HCT116 (cell line): ENCODE data around the gene GDPD5. TPM values are rescaled to one million over a fixed set of nuclear protein-coding genes. Genes with fewer than 3 reads are reported as not detected.

ENCODE experiments used
- ATAC-seq: fragments of 200-7000 bp; cut with Tn5 transposase; 2 replicates; pipeline ENCODE4 v1.9.1; 2020; ENCODE audit warnings: mild to moderate bottlenecking, moderate library complexity
- BruUV-seq: library from RNA; stranded (reverse); fragments of 400-500 nt; replicated peaks from 2 replicates; lab custom pipeline; 2021; lab: Mats Ljungman, UMichigan
- CTCF ChIA-PET: fragments of 300-600 bp; sonication (Branson Sonifier 250); formaldehyde crosslinking; loops from one replicate; lab custom pipeline; 2021; ENCODE audit warnings: antibody characterized with exemption; lab: Charles Lee
- POLR2A ChIA-PET: fragments of 300-600, 350-600 bp; sonication (Branson Sonifier 250); formaldehyde crosslinking; loops from one replicate; lab custom pipeline; 2021; ENCODE audit warnings: antibody characterized with exemption; lab: Charles Lee
- RAD21 ChIA-PET, 2 experiments: fragments of 300-600 bp; sonication (Branson Sonifier 250); formaldehyde crosslinking; loops; one replicate each; lab custom pipeline; 2023; ENCODE audit warnings: low total read pairs in 2 of 2; ENCODE audit not compliant: uncharacterized antibody in 2 of 2, unreplicated experiment in 2 of 2, low non-redundant PET in 1 of 2; lab: Charles Lee
- DNase-seq: peaks from one replicate; pipeline ENCODE4 v3.0.0-alpha.2; 2010; ENCODE audit warnings: low read depth, low spot score
- H2AFZ ChIP-seq: fragments of 200-600 bp; shearing (Covaris generic), sonication (generic); 2 replicates; pipeline ENCODE4 v1.6.1; 2017; ENCODE audit warnings: low read depth, mixed run types, mixed read lengths, antibody characterized with exemption, low read length; ENCODE audit not compliant: poor library complexity, severe bottlenecking
- H3K27ac ChIP-seq: 2 replicates; pipeline ENCODE4 v1.5.1; 2012; ENCODE audit warnings: low read depth, low read length
- H3K27me3 ChIP-seq: fragments of 200-600 bp; sonication (generic); 2 replicates; pipeline ENCODE4 v1.6.1; 2016; ENCODE audit warnings: mixed run types, low read length, mixed read lengths; ENCODE audit not compliant: insufficient read depth
- H3K36me3 ChIP-seq, 2 experiments: fragments of 200-500 bp in 1 of 2; fragments of 200-600 bp in 1 of 2; sonication (Bioruptor generic) in 1 of 2; sonication (generic) in 1 of 2; 2 replicates each; pipeline versions ENCODE4 v1.5.1 to v1.6.1; 2014 to 2016; ENCODE audit warnings: low read length in 2 of 2, inconsistent platforms in 1 of 2, mixed read lengths in 1 of 2, mixed run types in 1 of 2; ENCODE audit not compliant: insufficient read depth in 2 of 2, control insufficient read depth in 1 of 2
- H3K4me1 ChIP-seq, 2 experiments: fragments of 200-600 bp in 1 of 2; sonication (generic) in 1 of 2; 2 replicates each; pipeline versions ENCODE4 v1.5.1 to v1.6.1; 2012 to 2017; ENCODE audit warnings: low read length in 2 of 2, inconsistent platforms in 1 of 2, mild to moderate bottlenecking in 1 of 2, mixed read lengths in 1 of 2, mixed run types in 1 of 2, moderate library complexity in 1 of 2; ENCODE audit not compliant: insufficient read depth in 2 of 2, control insufficient read depth in 1 of 2
- H3K4me2 ChIP-seq: fragments of 200-600 bp; sonication (generic); 2 replicates; pipeline ENCODE4 v1.6.1; 2017; ENCODE audit warnings: mixed run types, low read length, mixed read lengths
- H3K4me3 ChIP-seq, 2 experiments: fragments of 200-600 bp in 1 of 2; sonication (generic) in 1 of 2; replicated peaks in 1 of 2; 2 replicates each; pipeline ENCODE4 v1.5.1; 2011 to 2016; ENCODE audit warnings: low read length in 2 of 2, control low read depth in 1 of 2, low read depth in 1 of 2, mild to moderate bottlenecking in 1 of 2, mixed read lengths in 1 of 2, mixed run types in 1 of 2
- H3K79me2 ChIP-seq: fragments of 200-600 bp; sonication (generic); 2 replicates; pipeline ENCODE4 v1.6.1; 2017; ENCODE audit warnings: mild to moderate bottlenecking, mixed run types, low read length, moderate library complexity, mixed read lengths; ENCODE audit not compliant: insufficient read depth
- H3K9ac ChIP-seq: fragments of 200-600 bp; sonication (generic); 2 replicates; pipeline ENCODE4 v1.6.1; 2016; ENCODE audit warnings: low read length, mixed read lengths
- H3K9me2 ChIP-seq: fragments of 200-600 bp; sonication (generic), shearing (Covaris generic); 2 replicates; pipeline ENCODE4 v1.6.1; 2017; ENCODE audit warnings: mixed run types, mild to moderate bottlenecking, moderate library complexity; ENCODE audit not compliant: insufficient read depth
- H3K9me3 ChIP-seq, 2 experiments: fragments of 200-500 bp in 1 of 2; fragments of 200-600 bp in 1 of 2; sonication (Bioruptor generic) in 1 of 2; sonication (generic) in 1 of 2; 2 replicates each; pipeline ENCODE4 v1.6.1; 2014 to 2017; ENCODE audit warnings: low read length in 2 of 2, mixed read lengths in 2 of 2, inconsistent platforms in 1 of 2, low read depth in 1 of 2, mild to moderate bottlenecking in 1 of 2, mixed run types in 1 of 2, moderate library complexity in 1 of 2; ENCODE audit not compliant: control insufficient read depth in 1 of 2, insufficient read depth in 1 of 2
- H4K20me1 ChIP-seq: fragments of 200-600 bp; sonication (generic), shearing (Covaris generic); 2 replicates; pipeline ENCODE4 v1.6.1; 2017; ENCODE audit warnings: mixed run types, mild to moderate bottlenecking, moderate library complexity; ENCODE audit not compliant: insufficient read depth
- ATF3 ChIP-seq: IDR thresholded peaks from 2 replicates; pipeline ENCODE4 v1.6.1; 2012
- CBX3 ChIP-seq: IDR thresholded peaks from 2 replicates; pipeline ENCODE4 v1.6.1; 2012; ENCODE audit warnings: low read depth
- CEBPB ChIP-seq: IDR thresholded peaks from 2 replicates; pipeline ENCODE4 v1.6.1; 2012; ENCODE audit warnings: low read depth
- CTCF ChIP-seq, 3 experiments: fragments of 200-600 bp in 1 of 3; sonication (generic) in 1 of 3; IDR thresholded peaks in 2 of 3; conservative IDR thresholded peaks in 1 of 3; 2 replicates each; pipeline ENCODE4 v1.5.1; 2012 to 2017; ENCODE audit warnings: low read depth in 2 of 3, low read length in 2 of 3, antibody characterized with exemption in 1 of 3, borderline replicate concordance in 1 of 3, control low read depth in 1 of 3, mild to moderate bottlenecking in 1 of 3, mixed read lengths in 1 of 3, mixed run types in 1 of 3, moderate library complexity in 1 of 3; ENCODE audit not compliant: insufficient read depth in 1 of 3
- EZH2 ChIP-seq: fragments of 200-600 bp; sonication (generic); IDR thresholded peaks from 2 replicates; pipeline ENCODE4 v1.6.1; 2017; ENCODE audit warnings: antibody characterized with exemption, mixed run types
- EZH2phosphoT487 ChIP-seq: fragments of 200-600 bp; IDR thresholded peaks from 2 replicates; pipeline ENCODE4 v1.6.1; 2018; ENCODE audit warnings: antibody characterized with exemption, borderline replicate concordance
- FOSL1 ChIP-seq: IDR thresholded peaks from 2 replicates; pipeline ENCODE4 v1.6.1; 2012; ENCODE audit warnings: low read depth
- JUND ChIP-seq: IDR thresholded peaks from 2 replicates; pipeline ENCODE4 v1.6.1; 2012
- POLR2AphosphoS5 ChIP-seq: IDR thresholded peaks from 2 replicates; pipeline ENCODE4 v1.6.1; 2011; ENCODE audit warnings: mild to moderate bottlenecking, low read depth, low read length, moderate library complexity
- RAD21 ChIP-seq: IDR thresholded peaks from 2 replicates; pipeline ENCODE4 v1.6.1; 2012; ENCODE audit warnings: low read depth, mild to moderate bottlenecking
- REST ChIP-seq: IDR thresholded peaks from 2 replicates; pipeline ENCODE4 v1.6.1; 2012; ENCODE audit warnings: low read depth
- SP1 ChIP-seq: IDR thresholded peaks from 2 replicates; pipeline ENCODE4 v1.6.1; 2012; ENCODE audit warnings: low read depth
- SRF ChIP-seq: IDR thresholded peaks from 2 replicates; pipeline ENCODE4 v1.6.1; 2012; ENCODE audit warnings: low read depth
- TCF7L2 ChIP-seq: IDR thresholded peaks from 2 replicates; pipeline ENCODE4 v1.7.0; 2011; ENCODE audit warnings: borderline replicate concordance, inconsistent platforms; ENCODE audit not compliant: insufficient read depth, insufficient read length; ENCODE audit errors: extremely low read depth
- ZFX ChIP-seq: fragments of 450-650 bp; IDR thresholded peaks from 2 replicates; pipeline ENCODE4 v1.6.1; 2017
- intact Hi-C: fragments of 100-400 bp; cut with micrococcal nuclease; formaldehyde crosslinking; loops from 2 replicates; pipeline ENCODE4 v1.10.0; 2022
- total RNA-seq: library from RNA; stranded (reverse); gene quantifications from one replicate; pipeline ENCODE4 v1.2.1, GENCODE V29; 2021; ENCODE audit not compliant: unreplicated experiment
- TF ChIP-seq, protein P1 (sequence below): IDR thresholded peaks from 2 replicates; pipeline ENCODE4 v1.6.1; 2011; ENCODE audit warnings: mild to moderate bottlenecking, low read length, moderate library complexity; ENCODE audit not compliant: insufficient replicate concordance; ENCODE audit errors: extremely low read depth

Gene GDPD5
- total RNA-seq, 1 experiment from 2014 or later: 27.5 TPM

- ChIA-PET RAD21 (no interaction called here), POLR2A (no interaction called here), CTCF (no interaction called here)
- intact Hi-C loops: loop anchor here (5.0 kb wide), 2 partner anchors 319 to 769 kb away; no protein-coding TSS in a partner anchor
- ATAC-seq (no peak), DNase-seq (no peak)
- H3K9me2 ChIP-seq: no peaks in the 10 kb centered on the region
- no TSS peak for BruUV-seq
- no peaks in the 10 kb centered on the region for H3K27me3 ChIP-seq
- no peak for TF ChIP-seq POLR2AphosphoS5
- TF ChIP-seq CBX3: no peak
- TF ChIP-seq CEBPB: no peak
- TF ChIP-seq SP1: no peak
- TF ChIP-seq ATF3: no peak
- no peak for TF ChIP-seq RAD21
- TF ChIP-seq SRF: no peak
- TF ChIP-seq, protein P1, sequence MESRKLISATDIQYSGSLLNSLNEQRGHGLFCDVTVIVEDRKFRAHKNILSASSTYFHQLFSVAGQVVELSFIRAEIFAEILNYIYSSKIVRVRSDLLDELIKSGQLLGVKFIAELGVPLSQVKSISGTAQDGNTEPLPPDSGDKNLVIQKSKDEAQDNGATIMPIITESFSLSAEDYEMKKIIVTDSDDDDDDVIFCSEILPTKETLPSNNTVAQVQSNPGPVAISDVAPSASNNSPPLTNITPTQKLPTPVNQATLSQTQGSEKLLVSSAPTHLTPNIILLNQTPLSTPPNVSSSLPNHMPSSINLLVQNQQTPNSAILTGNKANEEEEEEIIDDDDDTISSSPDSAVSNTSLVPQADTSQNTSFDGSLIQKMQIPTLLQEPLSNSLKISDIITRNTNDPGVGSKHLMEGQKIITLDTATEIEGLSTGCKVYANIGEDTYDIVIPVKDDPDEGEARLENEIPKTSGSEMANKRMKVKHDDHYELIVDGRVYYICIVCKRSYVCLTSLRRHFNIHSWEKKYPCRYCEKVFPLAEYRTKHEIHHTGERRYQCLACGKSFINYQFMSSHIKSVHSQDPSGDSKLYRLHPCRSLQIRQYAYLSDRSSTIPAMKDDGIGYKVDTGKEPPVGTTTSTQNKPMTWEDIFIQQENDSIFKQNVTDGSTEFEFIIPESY: no peak
- no peak for TF ChIP-seq FOSL1
- TF ChIP-seq TCF7L2: no peak
- TF ChIP-seq REST: no peak
- TF ChIP-seq ZFX: no peak
- no peak for TF ChIP-seq EZH2phosphoT487
- TF ChIP-seq CTCF (IDR thresholded peaks at IDR 0.05 in 2 of 3, conservative IDR thresholded peaks at IDR 0.05 in 1 of 3; ENCODE audit: borderline replicate concordance in 1 of 3, insufficient read depth in 1 of 3, low read depth in 2 of 3, low read length in 2 of 3): no peak
- no peak for TF ChIP-seq EZH2
- TF ChIP-seq JUND: no peak
- H2AFZ ChIP-seq: no peak overlapping the region
- H3K9ac ChIP-seq: no peak overlapping the region
- H3K4me1 ChIP-seq: peaks cover 0 to 8% of the 10 kb centered on the region in 2 experiments; a peak in 2 of 4 replicates
- no peaks in the 10 kb centered on the region for H3K36me3 ChIP-seq
- H3K27ac ChIP-seq: no peak overlapping the region
- no peaks in the 10 kb centered on the region for H4K20me1 ChIP-seq
- H3K9me3 ChIP-seq: no peaks in the 10 kb centered on the region
- no peaks in the 10 kb centered on the region for H3K79me2 ChIP-seq
- H3K4me3 ChIP-seq: no peak overlapping the region
- no peak overlapping the region for H3K4me2 ChIP-seq
Observed at GRCh38 chr11:75548595-75549272, 23.0 kb upstream of the GDPD5 start.
